IgD-negative memory B cell (primary cell): ENCODE data around the gene CHPF. TPM values are rescaled to one million over a fixed set of nuclear protein-coding genes. Genes with fewer than 3 reads are reported as not detected.

Experiments
- H3K27ac Mint-ChIP-seq, 3 donors: one replicate each; pipeline ENCODE4 v1.8.0; 2020 to 2022; ENCODE audit warnings: mild to moderate bottlenecking in 3 of 3, mixed read lengths in 3 of 3, moderate library complexity in 1 of 3
- H3K27me3 Mint-ChIP-seq: one replicate; pipeline ENCODE4 v1.8.0; 2021; ENCODE audit warnings: mixed read lengths
- H3K36me3 Mint-ChIP-seq: one replicate; pipeline ENCODE4 v1.8.0; 2020; ENCODE audit warnings: mild to moderate bottlenecking, mixed read lengths
- H3K4me1 Mint-ChIP-seq, 3 donors: one replicate each; pipeline ENCODE4 v1.8.0; 2020 to 2022; ENCODE audit warnings: mixed read lengths in 3 of 3, mild to moderate bottlenecking in 1 of 3
- H3K4me3 Mint-ChIP-seq, 4 donors: one replicate each; pipeline ENCODE4 v1.8.0; 2020 to 2022; ENCODE audit warnings: mild to moderate bottlenecking in 4 of 4, mixed read lengths in 4 of 4, moderate library complexity in 3 of 4
- H3K9me3 Mint-ChIP-seq, 3 donors: one replicate each; pipeline ENCODE4 v1.8.0; 2020 to 2021; ENCODE audit warnings: mixed read lengths in 3 of 3, mild to moderate bottlenecking in 1 of 3
- polyA plus RNA-seq: library from polyadenylated mRNA; unstranded; fragments of 300-500 nt; fragmentation: Illumina TruSeq; gene quantifications from one replicate; pipeline ENCODE4 v1.2.3, GENCODE V29; 2021

The CHPF gene
- polyA plus RNA-seq, 1 donor from 2014 or later, result 3.9 TPM

- no peak overlapping the region for H3K4me3 Mint-ChIP-seq
- H3K27me3 Mint-ChIP-seq, result peaks cover 52% of the 10 kb centered on the region
These were observed 22.3 kb downstream of the CHPF start for GRCh38 chr2:219521066-219521880.

GRCh38 chr2:219520079-219520478 is 23.5 kb downstream of the CHPF start:
- H3K4me1 Mint-ChIP-seq, result peaks cover 0 to 7% (median 2%) of the 10 kb centered on the region in 3 donors
- peaks cover 51% of the 10 kb centered on the region for H3K27me3 Mint-ChIP-seq
- no peak overlapping the region for H3K4me3 Mint-ChIP-seq
- H3K27ac Mint-ChIP-seq, result no peak overlapping the region
- H3K36me3 Mint-ChIP-seq, result peaks cover 2% of the 10 kb centered on the region
- H3K9me3 Mint-ChIP-seq, result no peaks in the 10 kb centered on the region

More at GRCh38 chr2:219521066-219521880, 22.3 kb downstream of the CHPF start:
- H3K27ac Mint-ChIP-seq, result peak overlapping the region in 1 of 3 donors; percentile 49
- no peaks in the 10 kb centered on the region for H3K9me3 Mint-ChIP-seq
- peaks cover 0 to 7% (median 2%) of the 10 kb centered on the region in 3 donors for H3K4me1 Mint-ChIP-seq
- H3K36me3 Mint-ChIP-seq, result peaks cover 2% of the 10 kb centered on the region

- no peak overlapping the region for H3K27ac Mint-ChIP-seq
- peaks cover 0 to 7% (median 2%) of the 10 kb centered on the region in 3 donors for H3K4me1 Mint-ChIP-seq
- H3K27me3 Mint-ChIP-seq, result peaks cover 52% of the 10 kb centered on the region
- peaks cover 2% of the 10 kb centered on the region for H3K36me3 Mint-ChIP-seq
- no peak overlapping the region for H3K4me3 Mint-ChIP-seq
- H3K9me3 Mint-ChIP-seq, result no peaks in the 10 kb centered on the region
These were observed 24.1 kb downstream of the CHPF start for GRCh38 chr2:219519526-219519916.

GRCh38 chr2:219517954-219518778 is 25.4 kb downstream of the CHPF start:
- no peaks in the 10 kb centered on the region for H3K9me3 Mint-ChIP-seq
- peaks cover 2% of the 10 kb centered on the region for H3K36me3 Mint-ChIP-seq
- no peak overlapping the region for H3K27ac Mint-ChIP-seq
- peaks cover 0 to 6% (median 4%) of the 10 kb centered on the region in 3 donors for H3K4me1 Mint-ChIP-seq
- peaks cover 50% of the 10 kb centered on the region for H3K27me3 Mint-ChIP-seq
- peak overlapping the region in 1 of 4 donors; percentile 47 for H3K4me3 Mint-ChIP-seq

GRCh38 chr2:219516888-219517287 is 26.7 kb downstream of the CHPF start:
- H3K36me3 Mint-ChIP-seq, result peaks cover 2% of the 10 kb centered on the region
- no peak overlapping the region for H3K4me3 Mint-ChIP-seq
- peaks cover 55% of the 10 kb centered on the region for H3K27me3 Mint-ChIP-seq
- no peaks in the 10 kb centered on the region for H3K9me3 Mint-ChIP-seq
- H3K27ac Mint-ChIP-seq, result no peak overlapping the region
- peaks cover 0 to 6% (median 4%) of the 10 kb centered on the region in 3 donors for H3K4me1 Mint-ChIP-seq

GRCh38 chr2:219515874-219516629 is 27.6 kb downstream of the CHPF start:
- H3K27ac Mint-ChIP-seq, result no peak overlapping the region
- no peaks in the 10 kb centered on the region for H3K9me3 Mint-ChIP-seq
- peaks cover 2% of the 10 kb centered on the region for H3K36me3 Mint-ChIP-seq
- no peak overlapping the region for H3K4me3 Mint-ChIP-seq
- peaks cover 0 to 4% (median 4%) of the 10 kb centered on the region in 3 donors for H3K4me1 Mint-ChIP-seq
- H3K27me3 Mint-ChIP-seq, result peaks cover 53% of the 10 kb centered on the region

- H3K4me1 Mint-ChIP-seq, result peaks cover 0 to 9% (median 8%) of the 10 kb centered on the region in 3 donors
- peaks cover 2% of the 10 kb centered on the region for H3K36me3 Mint-ChIP-seq
- H3K27ac Mint-ChIP-seq, result no peak overlapping the region
- H3K27me3 Mint-ChIP-seq, result peaks cover 61% of the 10 kb centered on the region
- H3K9me3 Mint-ChIP-seq, result no peaks in the 10 kb centered on the region
- no peak overlapping the region for H3K4me3 Mint-ChIP-seq
These were observed 28.8 kb downstream of the CHPF start for GRCh38 chr2:219514836-219515235.

GRCh38 chr2:219514196-219514761 is 29.3 kb downstream of the CHPF start, which contains the start of gene ASIC4:
Gene ASIC4, plus strand, starts transcription at chr2:219514482. Its CDS starts 243 bp downstream, at chr2:219514725.
- H3K36me3 Mint-ChIP-seq, result peaks cover 2% of the 10 kb centered on the region
- H3K27me3 Mint-ChIP-seq, result peaks cover 65% of the 10 kb centered on the region
- H3K27ac Mint-ChIP-seq, result no peak within 1 kb of the TSS
- H3K9me3 Mint-ChIP-seq, result no peaks in the 10 kb centered on the region
- peaks cover 0 to 12% (median 9%) of the 10 kb centered on the region in 3 donors for H3K4me1 Mint-ChIP-seq
- no peak within 1 kb of the TSS for H3K4me3 Mint-ChIP-seq

GRCh38 chr2:219513787-219514186 is 29.8 kb downstream of the CHPF start:
- H3K4me3 Mint-ChIP-seq, result no peak overlapping the region
- peaks cover 2% of the 10 kb centered on the region for H3K36me3 Mint-ChIP-seq
- peaks cover 0 to 12% (median 9%) of the 10 kb centered on the region in 3 donors for H3K4me1 Mint-ChIP-seq
- H3K27me3 Mint-ChIP-seq, result peaks cover 65% of the 10 kb centered on the region
- no peaks in the 10 kb centered on the region for H3K9me3 Mint-ChIP-seq
- H3K27ac Mint-ChIP-seq, result no peak overlapping the region

- Mint-ChIP-seq H3K4me1 (peaks cover 0 to 12% (median 9%) of the 10 kb centered on the region in 3 donors), H3K9me3 (no peaks in the 10 kb centered on the region), H3K27me3 (peaks cover 61% of the 10 kb centered on the region), H3K36me3 (no peaks in the 10 kb centered on the region), H3K4me3 (peak overlapping the region in 1 of 4 donors; percentile 12), H3K27ac (no peak overlapping the region)
These were observed 30.9 kb downstream of the CHPF start for GRCh38 chr2:219512524-219513216.

- Mint-ChIP-seq H3K4me3 (no peak overlapping the region), H3K36me3 (no peaks in the 10 kb centered on the region), H3K9me3 (no peaks in the 10 kb centered on the region), H3K4me1 (peaks cover 0 to 12% (median 9%) of the 10 kb centered on the region in 3 donors), H3K27ac (no peak overlapping the region), H3K27me3 (peaks cover 58% of the 10 kb centered on the region)
These were observed 31.9 kb downstream of the CHPF start for GRCh38 chr2:219511547-219512325.

- Mint-ChIP-seq H3K4me1 (peaks cover 0 to 12% (median 9%) of the 10 kb centered on the region in 3 donors), H3K27ac (no peak overlapping the region), H3K27me3 (peaks cover 49% of the 10 kb centered on the region), H3K4me3 (peak overlapping the region in 2 of 4 donors; percentile 75 to 78), H3K36me3 (peaks cover 2% of the 10 kb centered on the region), H3K9me3 (no peaks in the 10 kb centered on the region)
These were observed 33.0 kb downstream of the CHPF start for GRCh38 chr2:219510512-219511135.
